Parathyroid adenoma (tissue), 2 donors: ENCODE results near the gene CFAP46.

Source experiments
- H2AFZ ChIP-seq: fragments of 300-600 bp; sonication (generic); one replicate; pipeline ENCODE4 v1.7.0; 2017; ENCODE audit warnings: antibody characterized with exemption, mild to moderate bottlenecking
- H3K27ac ChIP-seq: fragments of 300-600 bp; sonication (generic); one replicate; pipeline ENCODE4 v1.7.0; 2017
- H3K27me3 ChIP-seq: fragments of 300-600 bp; sonication (generic); one replicate; pipeline ENCODE4 v1.7.0; 2017; ENCODE audit warnings: low read length; ENCODE audit not compliant: control insufficient read depth, insufficient read depth
- H3K36me3 ChIP-seq: fragments of 300-600 bp; sonication (generic); one replicate; pipeline ENCODE4 v1.7.0; 2017; ENCODE audit warnings: low read length; ENCODE audit not compliant: control insufficient read depth, insufficient read depth
- H3K4me1 ChIP-seq: fragments of 300-600 bp; sonication (generic); one replicate; pipeline ENCODE4 v1.7.0; 2017; ENCODE audit warnings: control low read depth
- H3K4me2 ChIP-seq: fragments of 300-600 bp; sonication (generic); one replicate; pipeline ENCODE4 v1.7.0; 2017; ENCODE audit warnings: low read length
- H3K4me3 ChIP-seq: fragments of 300-600 bp; sonication (generic); one replicate; pipeline ENCODE4 v1.7.0; 2017; ENCODE audit warnings: low read depth, low read length
- H3K79me2 ChIP-seq: fragments of 300-600 bp; sonication (generic); one replicate; pipeline ENCODE4 v1.7.0; 2017; ENCODE audit warnings: control low read depth
- H3K9ac ChIP-seq: fragments of 300-600 bp; sonication (generic); one replicate; pipeline ENCODE4 v1.7.0; 2017; ENCODE audit warnings: mild to moderate bottlenecking
- H3K9me3 ChIP-seq: fragments of 300-600 bp; sonication (generic); one replicate; pipeline ENCODE4 v1.7.0; 2017; ENCODE audit warnings: low read length; ENCODE audit not compliant: control insufficient read depth
- CTCF ChIP-seq: fragments of 300-600 bp; sonication (generic); IDR thresholded peaks from one replicate; pipeline ENCODE4 v1.7.0; 2017; ENCODE audit warnings: antibody characterized with exemption, mild to moderate bottlenecking
- donor health status: primary hyperparathyroidism.

Gene CFAP46

GRCh38 chr10:132938472-132939339 lies 3.7 kb downstream of the CFAP46 start:
- Histone ChIP-seq H2AFZ (no peak overlapping the region), H3K27me3 (no peaks in the 10 kb centered on the region), H3K9me3 (no peaks in the 10 kb centered on the region), H3K36me3 (no peaks in the 10 kb centered on the region), H3K4me3 (no peak overlapping the region), H3K79me2 (no peaks in the 10 kb centered on the region), H3K27ac (no peak overlapping the region), H3K4me1 (peaks cover 6% of the 10 kb centered on the region), H3K9ac (no peak overlapping the region), H3K4me2 (no peak overlapping the region)
- no peak for TF ChIP-seq CTCF

- Histone ChIP-seq H3K4me2 (no peak overlapping the region), H3K79me2 (no peaks in the 10 kb centered on the region), H3K27me3 (no peaks in the 10 kb centered on the region), H3K4me3 (no peak overlapping the region), H2AFZ (no peak overlapping the region), H3K4me1 (peaks cover 5% of the 10 kb centered on the region), H3K9ac (no peak overlapping the region), H3K27ac (no peak overlapping the region), H3K9me3 (no peaks in the 10 kb centered on the region), H3K36me3 (no peaks in the 10 kb centered on the region)
- TF ChIP-seq CTCF: no peak
Measured at GRCh38 chr10:132937861-132938260, 4.5 kb downstream of the CFAP46 start.

- Histone ChIP-seq H3K4me2 (no peak overlapping the region), H3K9me3 (no peaks in the 10 kb centered on the region), H3K4me1 (no peaks in the 10 kb centered on the region), H3K9ac (no peak overlapping the region), H3K36me3 (no peaks in the 10 kb centered on the region), H3K27me3 (no peaks in the 10 kb centered on the region), H3K27ac (no peak overlapping the region), H3K79me2 (no peaks in the 10 kb centered on the region), H3K4me3 (no peak overlapping the region), H2AFZ (no peak overlapping the region)
- no peak for TF ChIP-seq CTCF
Measured at GRCh38 chr10:132934953-132935352, 7.4 kb downstream of the CFAP46 start.

- no peaks in the 10 kb centered on the region for H3K36me3 ChIP-seq
- H3K9ac ChIP-seq: no peak overlapping the region
- H3K27ac ChIP-seq: no peak overlapping the region
- H3K27me3 ChIP-seq: no peaks in the 10 kb centered on the region
- no peak overlapping the region for H2AFZ ChIP-seq
- TF ChIP-seq CTCF: no peak
- no peak overlapping the region for H3K4me3 ChIP-seq
- no peaks in the 10 kb centered on the region for H3K4me1 ChIP-seq
- H3K4me2 ChIP-seq: no peak overlapping the region
- no peaks in the 10 kb centered on the region for H3K79me2 ChIP-seq
- H3K9me3 ChIP-seq: no peaks in the 10 kb centered on the region
Measured at GRCh38 chr10:132933308-132934042, 8.9 kb downstream of the CFAP46 start.
